H7 (cell line): ENCODE measurements around the gene HS6ST3. TPM values are rescaled to one million over a fixed set of nuclear protein-coding genes. Genes with fewer than 3 reads are reported as not detected.

Experiments used
- DNase-seq: peaks from one replicate; pipeline ENCODE4 v3.0.0; 2012
- H3K27me3 ChIP-seq: 2 replicates; pipeline ENCODE4 v1.6.0; 2011; ENCODE audit warnings: mild to moderate bottlenecking, low read length; ENCODE audit not compliant: control insufficient read depth, insufficient read depth
- H3K36me3 ChIP-seq: replicated peaks from 2 replicates; pipeline ENCODE4 v1.5.1; 2011; ENCODE audit warnings: low read length; ENCODE audit not compliant: control insufficient read depth, insufficient read depth
- H3K4me3 ChIP-seq: 2 replicates; pipeline ENCODE4 v1.5.1; 2011; ENCODE audit warnings: low read depth, mild to moderate bottlenecking, control low read depth, low read length, moderate library complexity; ENCODE audit not compliant: insufficient read depth
- total RNA-seq: library from RNA; depleted of rRNA; stranded (reverse); fragments of >200 nt; shearing (Covaris generic); gene quantifications from 2 replicates; pipeline ENCODE4 v1.2.3, GENCODE V29; 2014

HS6ST3 gene
- total RNA-seq, 1 experiment from 2014 or later = 0.21 TPM

DNA sequence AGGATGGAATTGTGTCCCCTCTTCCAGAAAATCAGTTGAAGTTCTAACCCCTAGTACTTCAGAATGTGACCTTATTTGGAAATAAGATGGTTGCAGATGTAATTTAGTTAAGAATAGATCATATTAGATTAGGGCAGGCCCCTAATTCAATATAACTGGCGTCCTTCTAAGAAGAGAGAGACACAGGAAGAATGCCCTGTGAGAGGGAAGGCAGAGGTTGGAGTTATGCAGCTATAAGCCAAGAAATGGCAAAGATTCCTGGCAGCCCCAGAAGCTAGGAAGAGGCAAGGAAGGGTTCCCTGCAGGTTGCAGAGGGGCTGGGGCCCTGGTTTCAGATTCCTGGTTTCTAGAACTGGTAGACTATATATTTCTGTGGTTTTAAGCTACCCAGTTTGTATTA lies 30.0 kb downstream of the HS6ST3 start:
- DNase-seq = no peak
- no peak overlapping the region for H3K4me3 ChIP-seq
- H3K36me3 ChIP-seq = no peaks in the 10 kb centered on the region
- H3K27me3 ChIP-seq = no peaks in the 10 kb centered on the region

GRCh38 chr13:96130818-96131340 lies 41.0 kb downstream of the HS6ST3 start:
- DNase-seq = peak; percentile 12
- no peaks in the 10 kb centered on the region for H3K36me3 ChIP-seq
- no peak overlapping the region for H3K4me3 ChIP-seq
- H3K27me3 ChIP-seq = no peaks in the 10 kb centered on the region

- H3K4me3 ChIP-seq = no peak overlapping the region
- no peaks in the 10 kb centered on the region for H3K36me3 ChIP-seq
- no peak for DNase-seq
- H3K27me3 ChIP-seq = no peaks in the 10 kb centered on the region
Observed at GRCh38 chr13:96141032-96141431, 51.1 kb downstream of the HS6ST3 start.

DNA sequence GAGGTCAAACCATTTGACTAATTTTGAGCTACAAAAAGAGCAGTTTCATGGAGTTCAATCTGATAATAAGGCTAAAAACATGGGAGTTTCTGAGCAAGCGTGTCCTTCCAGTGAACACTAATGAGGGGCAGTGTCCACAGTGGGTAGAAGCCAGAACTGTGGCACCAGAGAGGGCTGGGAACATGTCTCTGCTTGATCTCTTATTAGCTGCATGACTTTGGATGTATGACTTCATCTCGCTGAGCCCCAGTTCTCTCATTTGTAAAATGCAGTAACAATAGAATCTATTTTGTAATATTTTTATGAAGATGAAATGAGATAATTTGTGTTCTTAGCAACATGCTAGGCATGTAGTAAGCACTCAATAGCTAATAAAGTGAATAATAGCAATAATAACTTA lies 69.8 kb downstream of the HS6ST3 start:
- DNase-seq = no peak
- H3K36me3 ChIP-seq = no peaks in the 10 kb centered on the region
- H3K4me3 ChIP-seq = no peak overlapping the region
- H3K27me3 ChIP-seq = no peaks in the 10 kb centered on the region

DNA sequence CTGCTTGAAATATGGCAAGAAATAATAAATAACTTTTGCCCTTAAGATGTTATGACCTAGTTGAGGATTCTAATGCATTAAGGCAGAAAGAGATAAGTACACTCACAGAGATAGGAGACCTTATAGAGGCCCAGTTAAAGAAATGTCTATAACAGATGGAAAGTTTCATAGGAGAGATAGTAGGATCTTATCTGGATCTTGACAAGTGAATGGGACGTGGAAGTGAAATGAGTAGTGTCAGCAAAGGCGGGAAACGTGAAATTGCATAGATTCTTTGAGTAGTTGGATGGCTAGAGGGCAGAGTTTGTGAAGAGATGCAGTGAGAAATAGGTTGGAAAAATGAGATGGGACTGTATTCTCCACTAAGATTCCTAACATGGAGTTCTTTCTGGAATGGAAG lies 71.2 kb downstream of the HS6ST3 start:
- no peaks in the 10 kb centered on the region for H3K27me3 ChIP-seq
- DNase-seq = no peak
- no peak overlapping the region for H3K4me3 ChIP-seq
- H3K36me3 ChIP-seq = no peaks in the 10 kb centered on the region

DNA sequence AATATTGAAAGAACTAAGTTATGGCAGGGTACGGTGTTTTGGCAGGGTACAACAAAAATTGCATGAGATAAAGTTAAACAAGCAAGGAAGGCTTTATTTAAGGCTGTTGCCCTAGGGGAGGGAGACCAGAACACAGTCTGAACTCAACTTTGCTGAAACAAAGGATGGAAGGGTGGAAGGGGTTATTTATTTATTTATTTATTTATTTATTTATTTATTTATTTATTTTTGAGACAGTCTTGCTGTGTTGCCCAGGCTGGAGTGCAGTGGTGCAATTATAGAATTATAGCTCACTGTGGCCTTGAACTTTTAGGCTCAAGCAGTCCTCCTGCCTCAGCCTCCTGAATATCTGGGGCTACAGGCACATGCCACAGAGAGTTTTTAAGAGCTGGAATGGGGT lies 75.9 kb downstream of the HS6ST3 start:
- DNase-seq = no peak
- Histone ChIP-seq H3K4me3 (no peak overlapping the region), H3K36me3 (no peaks in the 10 kb centered on the region), H3K27me3 (no peaks in the 10 kb centered on the region)

GRCh38 chr13:96172066-96172465 lies 82.2 kb downstream of the HS6ST3 start:
- no peak for DNase-seq
- H3K36me3 ChIP-seq = no peaks in the 10 kb centered on the region
- H3K4me3 ChIP-seq = no peak overlapping the region
- no peaks in the 10 kb centered on the region for H3K27me3 ChIP-seq

DNA sequence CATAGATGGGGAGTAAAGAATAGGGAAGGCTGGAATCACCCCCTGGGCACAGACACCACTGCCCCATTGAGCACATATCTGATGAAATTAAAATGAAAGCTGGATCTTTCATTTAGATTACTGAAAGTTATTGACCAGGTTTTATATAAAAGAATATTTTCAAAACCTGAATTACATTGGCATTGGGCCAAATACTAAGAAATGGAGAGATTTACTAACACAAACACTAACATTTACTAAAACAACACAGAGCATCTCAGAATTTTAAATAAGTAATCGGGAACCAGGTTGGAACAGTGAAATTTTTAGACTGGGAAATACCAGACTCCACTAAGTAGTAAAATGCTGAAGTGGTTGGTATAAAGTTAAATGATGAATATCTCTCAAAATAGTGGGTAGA lies 88.9 kb downstream of the HS6ST3 start:
- H3K4me3 ChIP-seq = no peak overlapping the region
- no peaks in the 10 kb centered on the region for H3K36me3 ChIP-seq
- no peaks in the 10 kb centered on the region for H3K27me3 ChIP-seq
- DNase-seq = no peak

GRCh38 chr13:96179309-96179708 lies 89.4 kb downstream of the HS6ST3 start:
- DNase-seq = no peak
- H3K4me3 ChIP-seq = no peak overlapping the region
- H3K36me3 ChIP-seq = no peaks in the 10 kb centered on the region
- H3K27me3 ChIP-seq = no peaks in the 10 kb centered on the region

GRCh38 chr13:96181911-96182310 lies 92.0 kb downstream of the HS6ST3 start:
- Histone ChIP-seq H3K27me3 (no peaks in the 10 kb centered on the region), H3K36me3 (no peaks in the 10 kb centered on the region), H3K4me3 (no peak overlapping the region)
- no peak for DNase-seq

DNA sequence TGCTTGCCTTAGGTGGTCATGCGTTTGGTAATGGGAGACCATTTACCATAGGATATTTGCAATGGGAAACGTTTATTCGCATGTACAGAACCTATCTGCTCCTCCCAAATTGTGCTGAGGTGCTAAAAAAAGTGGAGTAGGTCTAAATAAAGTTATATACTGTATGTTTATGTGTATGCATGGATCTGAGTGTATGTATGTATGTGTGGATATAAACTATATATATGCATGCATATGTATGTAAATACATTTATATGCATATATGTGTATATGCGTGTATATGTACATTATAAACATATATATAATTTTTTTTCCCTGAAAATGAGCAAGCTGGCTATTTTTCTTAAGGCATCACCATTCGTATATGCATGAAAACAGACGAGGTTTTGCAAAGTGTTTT lies 95.9 kb downstream of the HS6ST3 start:
- no peaks in the 10 kb centered on the region for H3K27me3 ChIP-seq

DNA sequence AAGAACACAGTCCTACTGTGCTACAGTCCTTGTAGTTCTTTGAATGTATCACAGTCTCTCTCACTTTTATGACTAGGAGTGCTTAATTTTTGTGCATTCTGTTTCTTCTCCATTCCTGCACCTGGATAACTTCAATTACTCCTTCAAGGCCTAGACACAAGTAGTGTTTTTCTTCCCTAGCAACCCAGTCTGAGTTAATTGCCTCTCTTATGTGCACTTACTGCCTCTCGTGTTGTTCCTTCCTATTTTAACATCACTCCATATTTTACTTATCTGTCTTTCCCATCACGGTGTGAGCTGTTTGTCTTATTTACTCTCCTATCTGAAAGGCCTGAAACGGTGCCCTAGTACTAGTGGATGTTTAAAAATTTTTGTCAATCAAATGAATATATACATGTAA lies 101.5 kb downstream of the HS6ST3 start:
- Histone ChIP-seq H3K4me3 (no peak overlapping the region), H3K36me3 (no peaks in the 10 kb centered on the region), H3K27me3 (no peaks in the 10 kb centered on the region)
- no peak for DNase-seq

More for the DNA sequence above, 95.9 kb downstream of the HS6ST3 start:
- DNase-seq = no peak
- no peaks in the 10 kb centered on the region for H3K36me3 ChIP-seq
- H3K4me3 ChIP-seq = no peak overlapping the region

DNA sequence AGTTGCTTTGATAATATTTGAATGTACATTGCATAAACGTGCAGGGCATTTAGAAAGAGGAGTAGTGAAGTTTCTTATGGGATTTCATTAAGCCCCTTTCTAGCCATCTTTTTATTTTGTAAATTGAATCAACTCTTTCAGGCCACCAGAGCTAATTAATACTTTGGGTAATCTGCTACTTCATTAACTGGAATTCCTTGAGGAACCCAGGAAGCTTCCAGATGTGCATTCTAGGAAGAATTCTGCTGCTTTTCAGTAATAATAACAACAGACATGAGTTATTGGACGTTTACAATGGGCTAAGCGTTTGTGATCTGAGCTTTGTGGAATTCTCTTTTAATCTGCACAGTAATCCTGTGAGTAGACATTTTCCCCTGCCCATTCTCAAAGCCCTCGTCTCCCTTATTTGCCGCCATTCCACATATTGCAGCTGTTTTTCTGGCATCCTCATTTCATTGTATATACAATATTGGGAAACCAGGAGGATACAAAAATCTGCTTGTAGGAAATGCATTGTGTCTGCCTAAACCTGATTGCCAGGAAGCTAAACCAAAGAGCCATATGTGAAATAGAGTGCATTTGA lies 103.9 kb downstream of the HS6ST3 start:
- DNase-seq = no peak
- Histone ChIP-seq H3K36me3 (no peaks in the 10 kb centered on the region), H3K4me3 (no peak overlapping the region), H3K27me3 (no peaks in the 10 kb centered on the region)

- DNase-seq = no peak
- no peaks in the 10 kb centered on the region for H3K36me3 ChIP-seq
- no peak overlapping the region for H3K4me3 ChIP-seq
- H3K27me3 ChIP-seq = no peaks in the 10 kb centered on the region
Observed at GRCh38 chr13:96198038-96198437, 108.1 kb downstream of the HS6ST3 start.

GRCh38 chr13:96199315-96199714 lies 109.4 kb downstream of the HS6ST3 start:
- no peaks in the 10 kb centered on the region for H3K36me3 ChIP-seq
- no peak overlapping the region for H3K4me3 ChIP-seq
- no peak for DNase-seq
- H3K27me3 ChIP-seq = no peaks in the 10 kb centered on the region

GRCh38 chr13:96200810-96201209 lies 110.9 kb downstream of the HS6ST3 start:
- Histone ChIP-seq H3K27me3 (no peaks in the 10 kb centered on the region), H3K4me3 (no peak overlapping the region)
- no peak for DNase-seq

More at GRCh38 chr13:96200810-96201209, 110.9 kb downstream of the HS6ST3 start:
- no peaks in the 10 kb centered on the region for H3K36me3 ChIP-seq
